Activated CD8-positive, alpha-beta memory T cell treated with anti-CD3 and anti-CD28 coated beads, Interleukin-2, amount 10 ng/mL, durations not matched to agents 7 days and 5 days (primary cell): ENCODE data around the gene ARL3. TPM values are rescaled to one million over a fixed set of nuclear protein-coding genes. Genes with fewer than 3 reads are reported as not detected.
A peak's percentile ranks its signal among the peaks of the same experiment; 100 is the strongest.
"Not testable (repeated sequence)": the region's sequence is repeated elsewhere in the genome, so short reads cannot be mapped to it uniquely, and the experiment has no call there.

ENCODE experiments used
- ATAC-seq: fragments of 150-1000 bp; cut with Tn5 transposase; one replicate; pipeline ENCODE4 v1.10.0; 2021; ENCODE audit warnings: moderate library complexity
- CTCF ChIA-PET: fragments of 350-600 bp; sonication (Branson Sonifier 250); formaldehyde crosslinking; loops from one replicate; lab custom pipeline; 2021; ENCODE audit warnings: antibody characterized with exemption; lab: Charles Lee
- DNase-seq: peaks from one replicate; pipeline ENCODE4 v3.0.0-alpha.2; 2020
- H3K27ac Mint-ChIP-seq: one replicate; pipeline ENCODE4 v1.8.0; 2021; ENCODE audit warnings: mild to moderate bottlenecking, mixed read lengths
- H3K27me3 Mint-ChIP-seq: one replicate; pipeline ENCODE4 v1.8.0; 2021; ENCODE audit warnings: mixed read lengths
- H3K36me3 Mint-ChIP-seq: one replicate; pipeline ENCODE4 v1.8.0; 2021; ENCODE audit warnings: mild to moderate bottlenecking, mixed read lengths
- H3K4me1 Mint-ChIP-seq: one replicate; pipeline ENCODE4 v1.8.0; 2021; ENCODE audit warnings: mixed read lengths
- H3K4me3 Mint-ChIP-seq: one replicate; pipeline ENCODE4 v1.8.0; 2021; ENCODE audit warnings: mild to moderate bottlenecking, moderate library complexity, mixed read lengths
- H3K9me3 Mint-ChIP-seq: one replicate; pipeline ENCODE4 v1.8.0; 2022; ENCODE audit warnings: low read depth, mixed read lengths
- total RNA-seq, 2 experiments: library from RNA; stranded (reverse); gene quantifications; one replicate each; pipeline ENCODE4 v1.2.3, GENCODE V29; 2021

The ARL3 gene
- total RNA-seq, 2 experiments from 2014 or later, result 7.2 to 9.7 TPM

DNA sequence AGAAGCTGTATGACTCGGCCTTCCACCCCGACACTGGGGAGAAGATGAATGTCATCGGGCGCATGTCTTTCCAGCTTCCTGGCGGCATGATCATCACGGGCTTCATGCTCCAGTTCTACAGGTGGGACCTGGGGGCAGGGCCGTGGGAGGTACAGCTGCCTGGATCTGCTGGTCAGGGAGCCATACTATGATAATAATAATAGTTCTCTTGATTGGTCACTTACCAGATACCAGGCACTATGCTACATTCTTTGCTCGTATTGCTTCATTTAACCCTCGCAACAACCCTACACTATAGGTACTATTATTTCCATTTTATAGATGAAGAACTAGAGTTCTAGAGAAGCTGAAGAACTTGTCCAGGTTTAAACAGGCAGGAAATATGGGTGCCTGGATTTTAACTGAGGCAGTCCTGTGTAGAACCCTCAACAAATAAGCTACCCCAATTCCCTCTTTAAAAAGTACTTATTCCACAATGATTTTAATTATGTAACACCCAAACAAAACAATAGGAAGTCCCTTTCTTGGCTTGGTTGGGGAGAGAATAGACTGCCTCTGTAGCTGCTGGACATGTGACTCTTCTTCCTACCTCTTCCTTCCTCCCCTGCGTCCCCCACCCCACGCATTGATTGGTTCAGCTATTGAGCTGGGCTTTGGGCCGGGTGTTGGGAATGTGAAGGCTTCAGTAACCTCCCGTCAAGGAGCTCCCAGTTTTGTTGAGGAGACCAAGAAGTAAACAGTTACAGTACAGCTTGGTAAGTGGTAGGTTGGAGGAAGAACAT lies 13.0 kb upstream of the ARL3 start:
- CTCF ChIA-PET, result interaction anchor here (0.5 to 4.0 kb wide), 7 partner anchors 11 to 188 kb away, joined by 3 to 21 read pairs (median 3); partner anchors contain the start of genes ARL3, SFXN2 and WBP1L

DNA sequence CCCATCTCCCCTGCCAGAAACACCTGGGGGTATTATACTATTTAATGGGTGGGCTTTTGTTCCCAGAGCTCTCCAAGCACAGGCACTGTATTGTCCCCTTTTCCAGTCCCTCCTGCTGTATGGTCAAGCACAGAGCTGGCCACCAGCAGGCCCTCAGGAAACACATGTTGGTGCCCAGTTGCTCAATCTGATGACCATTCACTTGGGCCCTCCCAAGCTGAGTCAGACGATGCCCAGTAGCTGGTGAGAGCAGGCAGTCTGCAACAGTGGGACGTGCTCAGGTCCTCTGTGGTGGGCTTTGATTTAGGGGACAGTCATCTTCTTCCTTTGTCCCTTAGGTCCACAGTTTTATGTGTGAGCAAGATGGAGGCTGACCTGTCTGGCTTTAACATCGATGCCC lies 12.1 kb upstream of the ARL3 start:
- CTCF ChIA-PET, result interaction anchor here (1.3 to 4.0 kb wide), 4 partner anchors 11 to 142 kb away, joined by 3 to 21 read pairs (median 5); partner anchors contain the start of genes ARL3, SFXN2 and WBP1L
- Mint-ChIP-seq H3K4me3 (no peak overlapping the region), H3K27me3 (no peaks in the 10 kb centered on the region), H3K4me1 (peaks cover 26% of the 10 kb centered on the region), H3K36me3 (peaks cover 23% of the 10 kb centered on the region), H3K27ac (no peak overlapping the region), H3K9me3 (no peaks in the 10 kb centered on the region)
- DNase-seq (no peak), ATAC-seq (no peak)

More for the DNA sequence above, 13.0 kb upstream of the ARL3 start:
- Mint-ChIP-seq H3K4me3 (no peak overlapping the region), H3K27me3 (no peaks in the 10 kb centered on the region), H3K27ac (no peak overlapping the region), H3K9me3 (no peaks in the 10 kb centered on the region), H3K36me3 (peaks cover 23% of the 10 kb centered on the region), H3K4me1 (peaks cover 19% of the 10 kb centered on the region)
- no peak for DNase-seq
- no peak for ATAC-seq

DNA sequence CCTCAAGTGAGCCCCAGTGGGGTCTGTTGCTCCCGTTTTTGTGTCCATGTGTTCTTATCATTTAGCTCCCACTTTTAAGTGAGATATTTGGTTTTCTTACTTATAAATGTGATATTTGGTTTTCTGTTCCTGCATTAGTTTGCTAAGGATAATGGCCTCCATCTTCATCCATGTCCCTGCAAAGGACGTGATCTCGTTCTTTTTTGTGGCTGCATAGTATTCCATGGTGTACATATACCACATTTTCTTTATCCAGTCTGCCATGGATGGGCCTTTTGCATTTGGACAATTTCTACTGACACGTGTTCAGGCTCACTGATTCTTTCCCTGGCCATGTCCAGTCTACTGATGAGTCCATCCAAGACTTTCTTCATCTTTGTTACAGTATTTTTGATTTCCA lies 9.8 kb upstream of the ARL3 start:
- H3K27me3 Mint-ChIP-seq, result no peaks in the 10 kb centered on the region
- no peaks in the 10 kb centered on the region for H3K9me3 Mint-ChIP-seq
- CTCF ChIA-PET, result interaction anchor here (1.4 kb wide), 1 partner anchor 74 kb away, joined by 3 read pairs; no protein-coding TSS in a partner anchor
- ATAC-seq, result no peak
- no peak overlapping the region for H3K4me3 Mint-ChIP-seq
- H3K4me1 Mint-ChIP-seq, result peaks cover 31% of the 10 kb centered on the region
- no peak for DNase-seq
- H3K36me3 Mint-ChIP-seq, result peaks cover 29% of the 10 kb centered on the region
- H3K27ac Mint-ChIP-seq, result no peak overlapping the region

DNA sequence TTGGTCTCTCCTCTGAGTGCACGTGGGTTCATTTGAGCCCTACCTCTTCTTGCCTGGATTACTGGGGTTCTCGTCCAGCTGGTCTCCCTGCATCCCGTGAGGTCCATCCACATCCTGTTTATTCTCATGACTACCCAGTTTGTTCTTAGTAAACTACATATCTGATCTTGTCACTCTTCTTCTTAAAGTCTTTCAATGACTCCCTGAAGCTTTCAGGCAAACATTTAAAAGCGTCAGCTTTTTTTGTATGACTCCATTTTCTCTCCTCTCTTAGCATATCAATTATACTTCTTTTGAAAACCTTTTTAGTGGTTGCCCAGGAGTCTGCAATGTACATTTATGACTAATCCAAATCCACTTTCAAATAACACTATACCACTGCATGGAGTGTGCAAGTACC lies 7.8 kb upstream of the ARL3 start:
- no peaks in the 10 kb centered on the region for H3K27me3 Mint-ChIP-seq
- peak overlapping the region; percentile 58 for H3K27ac Mint-ChIP-seq
- H3K4me3 Mint-ChIP-seq, result no peak overlapping the region
- DNase-seq (no peak), ATAC-seq (peak; percentile 55)
- H3K9me3 Mint-ChIP-seq, result no peaks in the 10 kb centered on the region
- CTCF ChIA-PET, result interaction anchor here (1.0 to 1.4 kb wide), 3 partner anchors 11 to 180 kb away, joined by 3 to 5 read pairs (median 4); partner anchors contain the start of gene TRIM8
- peaks cover 36% of the 10 kb centered on the region for H3K4me1 Mint-ChIP-seq
- H3K36me3 Mint-ChIP-seq, result peaks cover 36% of the 10 kb centered on the region

DNA sequence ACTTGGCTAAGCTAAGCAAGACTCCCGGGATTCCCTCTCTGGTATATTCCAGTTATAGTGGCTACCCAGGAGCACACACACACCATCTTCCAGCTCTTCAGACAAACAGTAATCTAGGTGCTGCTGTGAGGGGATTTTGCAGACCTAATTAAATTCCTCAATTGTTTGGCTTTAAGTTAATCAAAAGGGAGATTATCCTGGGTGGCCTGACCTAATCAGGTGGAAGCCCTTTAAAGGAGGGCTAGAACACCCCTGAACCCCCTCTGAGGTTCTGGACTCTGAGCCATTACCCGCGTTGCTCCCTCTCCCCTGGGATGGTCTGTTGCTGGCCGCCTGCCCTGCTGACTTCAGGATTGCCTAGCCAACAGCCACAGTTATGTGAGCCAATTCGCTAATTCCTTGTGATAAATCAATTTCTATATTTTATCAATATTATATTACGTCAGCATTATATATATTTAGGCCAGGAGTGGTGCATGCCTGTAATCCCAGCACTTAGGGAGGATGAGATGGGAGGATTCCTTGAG lies 6.6 kb upstream of the ARL3 start:
- Mint-ChIP-seq H3K36me3 (peaks cover 35% of the 10 kb centered on the region), H3K27ac (no peak overlapping the region), H3K9me3 (no peaks in the 10 kb centered on the region), H3K4me3 (no peak overlapping the region), H3K4me1 (peaks cover 45% of the 10 kb centered on the region), H3K27me3 (no peaks in the 10 kb centered on the region)
- DNase-seq (no peak), ATAC-seq (no peak)
- CTCF ChIA-PET, result interaction anchor here (1.2 to 1.7 kb wide), 3 partner anchors 12 to 76 kb away, joined by 4 to 5 read pairs (median 4); partner anchors contain the start of gene TRIM8

DNA sequence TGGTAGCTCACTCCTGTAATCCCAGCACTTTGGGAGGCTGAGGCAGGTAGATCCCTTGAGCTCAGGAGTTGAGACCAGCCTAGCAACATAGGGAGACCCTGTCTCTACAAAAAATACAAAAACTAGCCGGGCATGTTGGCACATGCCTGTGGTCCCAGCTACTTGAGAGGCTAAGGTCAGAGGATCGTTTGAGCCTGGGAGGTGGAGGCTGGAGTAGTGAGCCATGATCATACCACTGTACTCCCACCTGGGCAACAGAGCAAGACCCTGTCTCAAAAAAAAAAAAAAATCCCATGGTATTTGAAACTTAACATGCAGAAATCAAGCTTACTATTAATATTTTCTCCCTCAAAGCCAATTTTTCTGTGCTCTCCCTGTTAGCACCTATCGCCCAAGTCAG lies 6.1 kb upstream of the ARL3 start:
- H3K4me1 Mint-ChIP-seq, result peaks cover 48% of the 10 kb centered on the region
- H3K36me3 Mint-ChIP-seq, result peaks cover 35% of the 10 kb centered on the region
- no peak overlapping the region for H3K27ac Mint-ChIP-seq
- no peak for ATAC-seq
- no peaks in the 10 kb centered on the region for H3K27me3 Mint-ChIP-seq
- CTCF ChIA-PET, result interaction anchor here (1.7 kb wide), 1 partner anchor 14 kb away, joined by 4 read pairs; no protein-coding TSS in a partner anchor
- no peak for DNase-seq
- H3K9me3 Mint-ChIP-seq, result no peaks in the 10 kb centered on the region
- no peak overlapping the region for H3K4me3 Mint-ChIP-seq

DNA sequence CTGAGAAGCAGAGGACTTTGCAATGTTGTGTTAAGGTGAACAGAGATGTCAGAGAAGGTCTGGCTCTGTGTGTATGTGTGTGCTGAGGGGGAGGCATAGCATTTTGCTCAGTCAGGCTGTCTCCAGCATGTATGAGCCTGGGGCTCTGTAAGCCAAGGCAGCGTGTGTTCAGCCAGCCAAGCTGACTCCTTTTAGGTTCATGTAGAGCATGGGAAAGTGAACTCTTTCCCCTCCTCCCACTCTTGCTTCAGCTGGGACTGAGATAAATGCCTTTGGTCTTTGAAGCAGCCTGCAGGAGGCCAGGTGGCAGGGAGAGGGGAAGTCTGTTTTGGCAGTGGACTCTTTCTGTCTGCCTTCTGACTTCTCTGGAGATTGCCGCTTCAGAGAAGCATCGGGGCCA lies 4.0 kb upstream of the ARL3 start:
- Mint-ChIP-seq H3K36me3 (peaks cover 20% of the 10 kb centered on the region), H3K4me3 (no peak overlapping the region), H3K4me1 (peaks cover 50% of the 10 kb centered on the region), H3K9me3 (no peaks in the 10 kb centered on the region), H3K27me3 (no peaks in the 10 kb centered on the region), H3K27ac (peak overlapping the region; percentile 35)
- no peak for ATAC-seq
- CTCF ChIA-PET, result no interaction called here
- no peak for DNase-seq

DNA sequence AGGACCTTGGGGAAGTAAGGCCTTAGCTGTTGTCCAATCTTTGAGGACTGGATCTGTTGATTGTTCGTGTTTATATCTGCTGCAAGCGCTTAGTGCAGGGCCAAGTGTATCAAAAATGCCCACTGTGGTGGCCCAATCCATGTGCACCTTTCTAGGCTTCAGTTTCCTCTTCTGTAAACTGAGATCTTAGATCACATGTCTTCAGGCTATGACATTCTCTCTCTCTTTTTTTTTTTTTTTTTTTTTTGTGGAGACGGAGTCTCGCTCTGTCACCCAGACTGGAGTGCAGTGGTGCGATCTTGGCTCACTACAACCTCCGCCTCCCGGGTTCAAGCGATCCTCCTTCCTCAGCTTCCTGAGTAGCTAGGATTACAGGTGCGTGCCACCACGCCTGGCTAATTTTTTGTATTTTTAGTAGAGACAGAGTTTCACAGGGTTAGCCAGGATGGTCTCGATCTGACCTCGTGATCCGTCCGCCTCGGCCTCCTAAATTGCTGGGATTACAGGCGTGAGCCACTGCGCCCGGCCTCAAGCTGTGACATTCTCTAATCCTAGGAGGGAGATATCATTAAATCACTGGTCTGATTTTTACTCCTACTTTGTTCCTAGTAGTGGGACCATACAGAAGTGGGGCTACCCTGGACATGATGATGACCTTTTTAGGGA lies 2.8 kb upstream of the ARL3 start:
- not testable (repeated sequence) for DNase-seq, H3K4me3 Mint-ChIP-seq, H3K27ac Mint-ChIP-seq, ATAC-seq, H3K27me3 Mint-ChIP-seq, H3K9me3 Mint-ChIP-seq
- Mint-ChIP-seq H3K36me3 (peaks cover 20% of the 10 kb centered on the region), H3K4me1 (peaks cover 60% of the 10 kb centered on the region)
- CTCF ChIA-PET, result interaction anchor here (0.6 to 4.2 kb wide), 5 partner anchors 9 to 437 kb away, joined by 3 to 21 read pairs (median 4); no protein-coding TSS in a partner anchor

DNA sequence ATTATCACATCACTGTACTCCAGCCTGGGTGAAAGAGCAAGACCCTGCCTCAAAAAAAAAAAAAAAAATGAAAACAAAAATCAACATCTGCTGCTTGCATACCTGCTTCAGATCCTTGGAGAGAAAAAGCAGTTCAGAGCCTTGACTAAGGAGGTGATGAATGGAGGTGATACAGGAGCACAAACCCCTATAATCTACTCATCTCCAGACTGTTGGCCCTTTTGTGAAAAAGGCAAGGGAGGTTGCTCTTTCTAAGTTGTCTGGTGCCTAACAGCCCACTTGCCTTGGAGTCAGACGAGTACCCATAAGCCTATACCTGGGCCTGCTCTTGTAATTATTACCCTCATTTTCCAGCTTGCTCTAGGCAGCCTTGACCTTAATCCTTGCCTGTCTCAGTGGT lies 1.7 kb upstream of the ARL3 start:
- ATAC-seq (no peak), DNase-seq (no peak)
- CTCF ChIA-PET, result interaction anchor here (1.3 to 4.2 kb wide), 2 partner anchors 11 to 237 kb away, joined by 9 to 21 read pairs; no protein-coding TSS in a partner anchor
- peak overlapping the region; percentile 25 for H3K27ac Mint-ChIP-seq
- H3K9me3 Mint-ChIP-seq, result no peaks in the 10 kb centered on the region
- peaks cover 20% of the 10 kb centered on the region for H3K36me3 Mint-ChIP-seq
- peaks cover 64% of the 10 kb centered on the region for H3K4me1 Mint-ChIP-seq
- no peaks in the 10 kb centered on the region for H3K27me3 Mint-ChIP-seq
- peak overlapping the region; percentile 49 for H3K4me3 Mint-ChIP-seq

DNA sequence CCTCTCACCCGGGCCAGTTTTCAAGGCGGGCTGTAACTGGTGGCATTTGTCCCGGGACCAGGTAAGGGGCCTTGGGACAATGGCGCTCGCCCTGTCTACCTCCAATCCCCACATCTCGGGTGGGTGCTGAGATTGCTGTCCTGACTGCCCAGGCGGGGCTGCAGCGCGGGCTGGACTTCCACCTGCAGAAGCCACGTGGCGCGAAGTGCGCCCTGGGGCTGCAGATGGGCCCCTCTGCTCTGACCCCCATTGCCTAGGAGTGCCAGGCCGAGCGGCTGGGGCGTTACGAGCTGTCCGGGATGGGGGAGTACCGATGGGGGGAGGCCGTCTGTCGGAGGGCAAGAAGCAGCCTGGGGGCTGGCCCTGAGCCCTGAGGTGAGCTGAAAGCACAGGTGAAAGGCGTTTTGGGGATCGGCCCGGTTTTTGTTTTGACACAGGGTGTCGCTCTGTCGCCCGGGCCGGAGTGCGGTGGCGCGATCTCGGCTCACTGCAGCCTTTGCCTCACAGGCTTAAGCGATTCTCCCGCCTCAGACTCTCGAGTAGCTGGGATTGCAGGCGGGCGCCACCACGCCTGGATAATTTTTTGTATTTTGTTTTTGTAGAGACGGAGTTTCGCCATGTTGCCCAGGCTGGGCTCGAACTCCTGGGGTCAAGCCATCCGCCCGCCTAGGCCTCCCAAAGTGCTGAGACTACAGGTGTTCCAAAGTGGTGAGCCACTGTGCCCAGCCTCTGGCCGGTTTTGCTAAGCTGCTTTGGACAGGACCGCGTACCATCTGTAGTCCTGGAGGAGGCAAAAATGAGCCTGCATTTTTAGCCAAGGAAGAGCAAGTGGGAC lies 641 bp upstream of the ARL3 start, which contains the start of gene SFXN2:
TSS of gene SFXN2 (plus strand) at position 16 of the 835 bp plus-strand sequence. CDS start 12,001 bp downstream, outside the sequence.
- H3K27me3 Mint-ChIP-seq, result no peaks in the 10 kb centered on the region
- DNase-seq (peak; percentile 79), ATAC-seq (peak; percentile 23)
- peak within 1 kb of the TSS; percentile 80 for H3K4me3 Mint-ChIP-seq
- no peaks in the 10 kb centered on the region for H3K9me3 Mint-ChIP-seq
- H3K27ac Mint-ChIP-seq, result peak within 1 kb of the TSS; percentile 87
- H3K36me3 Mint-ChIP-seq, result peaks cover 17% of the 10 kb centered on the region
- CTCF ChIA-PET, result interaction anchor here (0.9 to 6.4 kb wide), 16 partner anchors 12 to 546 kb away, joined by 3 to 52 read pairs (median 4); partner anchors contain the start of genes TRIM8 and WBP1L
- H3K4me1 Mint-ChIP-seq, result peaks cover 68% of the 10 kb centered on the region

DNA sequence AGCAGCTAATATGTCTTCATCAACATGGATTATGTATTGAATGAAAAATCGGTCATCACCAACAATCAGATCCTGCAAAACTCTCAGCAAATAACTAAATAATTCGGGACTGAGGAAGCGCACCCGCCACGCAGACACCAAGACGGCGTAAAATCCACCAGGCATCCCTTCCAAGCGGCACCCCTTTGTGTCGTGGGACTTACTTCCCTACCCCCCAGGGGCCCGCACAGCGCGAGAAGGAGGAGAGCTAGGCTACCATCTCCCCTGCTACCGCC lies 721 bp downstream of the ARL3 start:
- ATAC-seq, result peak; percentile 56
- no peaks in the 10 kb centered on the region for H3K27me3 Mint-ChIP-seq
- no peaks in the 10 kb centered on the region for H3K9me3 Mint-ChIP-seq
- H3K4me3 Mint-ChIP-seq, result peak overlapping the region; percentile 80
- CTCF ChIA-PET, result interaction anchor here (0.6 to 6.4 kb wide), 18 partner anchors 13 to 320 kb away, joined by 3 to 52 read pairs (median 4); partner anchors contain the start of genes CNNM2, SUFU, TRIM8 and WBP1L
- peaks cover 62% of the 10 kb centered on the region for H3K4me1 Mint-ChIP-seq
- H3K36me3 Mint-ChIP-seq, result peaks cover 12% of the 10 kb centered on the region
- peak overlapping the region; percentile 87 for H3K27ac Mint-ChIP-seq
- no peak for DNase-seq

DNA sequence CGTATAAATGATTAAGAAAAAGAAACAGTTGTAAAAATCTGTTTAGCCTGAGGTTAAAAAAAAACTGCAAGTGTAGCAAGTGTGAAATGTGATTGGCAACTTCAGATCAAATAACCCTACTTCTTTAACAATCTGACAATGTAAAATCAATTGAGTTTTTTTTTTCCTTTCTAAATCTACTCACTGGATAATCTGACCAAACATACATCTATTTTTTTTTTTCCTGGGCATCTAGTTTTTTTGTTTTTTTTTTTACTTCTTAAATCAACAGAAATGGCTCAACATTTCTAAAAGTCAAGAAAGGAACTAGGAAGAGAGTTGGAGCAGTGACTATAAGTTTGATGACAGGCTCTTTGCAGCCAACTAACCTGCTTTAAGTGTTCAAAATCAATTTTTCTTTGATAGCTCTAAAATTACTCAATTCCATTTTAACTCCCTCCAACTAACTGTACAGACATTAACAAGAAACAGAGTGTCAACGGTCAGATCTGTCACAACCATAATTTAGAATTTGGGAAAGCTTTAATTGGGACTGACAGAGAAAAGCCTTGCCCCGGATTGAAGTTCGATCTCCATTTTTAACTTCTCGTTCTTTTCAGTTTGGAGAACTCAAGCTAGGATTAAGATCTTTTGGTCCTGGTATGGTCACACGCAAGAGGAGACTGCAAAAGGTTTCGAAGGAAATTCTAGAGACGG lies 1.2 kb downstream of the ARL3 start:
- Mint-ChIP-seq H3K27me3 (no peaks in the 10 kb centered on the region), H3K9me3 (no peaks in the 10 kb centered on the region), H3K36me3 (peaks cover 11% of the 10 kb centered on the region), H3K27ac (peak overlapping the region; percentile 87), H3K4me1 (peaks cover 61% of the 10 kb centered on the region), H3K4me3 (peak overlapping the region; percentile 80)
- CTCF ChIA-PET, result interaction anchor here (0.8 to 6.4 kb wide), 17 partner anchors 14 to 319 kb away, joined by 3 to 52 read pairs (median 4); partner anchors contain the start of genes CNNM2, SUFU, TRIM8 and WBP1L
- ATAC-seq, result no peak
- no peak for DNase-seq
